HL-60/S4 treated with phorbol 12-myristate 13-acetate at 8.2 ng/mL for 4 days and 3 days (cell line): ENCODE measurements around the gene PLEKHS1.
"Not testable (repeated sequence)": the region's sequence is repeated elsewhere in the genome, so short reads cannot be mapped to it uniquely, and the experiment has no call there.

Experiments
- in situ Hi-C: fragments of 300-500 bp; cut with MboI; formaldehyde crosslinking; loops from 2 replicates; pipeline ENCODE4 v1.15.0; 2022; ENCODE audit warnings: low sequenced_read_pairs

PLEKHS1 gene

DNA sequence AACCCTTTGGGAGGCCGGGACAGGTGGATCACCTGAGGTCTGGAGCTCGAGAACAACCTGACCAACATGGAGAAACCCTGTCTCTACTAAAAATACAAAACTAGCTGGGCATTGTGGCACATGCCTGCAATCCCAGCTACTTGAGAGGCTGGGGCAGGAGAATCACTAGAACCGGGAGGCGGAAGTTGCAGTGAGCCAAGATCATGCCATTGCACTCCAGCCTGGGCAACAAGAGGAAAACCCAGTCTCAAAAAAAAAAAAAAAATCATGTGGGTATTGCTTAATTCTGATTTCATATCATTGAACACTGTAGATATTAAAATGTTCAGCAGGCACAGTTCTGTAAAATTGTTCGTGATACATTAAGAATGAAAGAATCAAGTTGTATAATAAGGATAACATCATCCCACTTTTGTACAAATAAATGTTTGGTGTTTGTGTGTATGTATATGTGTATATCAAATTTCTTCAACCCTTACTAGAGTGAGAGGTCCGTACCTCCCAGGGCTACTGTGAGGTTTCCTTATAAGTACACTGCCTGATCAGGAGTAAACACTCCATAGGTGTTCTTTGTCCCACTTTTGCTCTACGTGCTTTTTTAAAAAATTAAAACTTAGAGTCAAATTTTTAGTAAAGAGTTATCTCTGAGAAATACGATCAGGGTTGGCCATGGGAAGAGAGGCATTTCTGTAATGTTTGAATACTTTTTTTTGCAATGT is 31.7 kb downstream of the PLEKHS1 start:
- in situ Hi-C loops = no loop called here

DNA sequence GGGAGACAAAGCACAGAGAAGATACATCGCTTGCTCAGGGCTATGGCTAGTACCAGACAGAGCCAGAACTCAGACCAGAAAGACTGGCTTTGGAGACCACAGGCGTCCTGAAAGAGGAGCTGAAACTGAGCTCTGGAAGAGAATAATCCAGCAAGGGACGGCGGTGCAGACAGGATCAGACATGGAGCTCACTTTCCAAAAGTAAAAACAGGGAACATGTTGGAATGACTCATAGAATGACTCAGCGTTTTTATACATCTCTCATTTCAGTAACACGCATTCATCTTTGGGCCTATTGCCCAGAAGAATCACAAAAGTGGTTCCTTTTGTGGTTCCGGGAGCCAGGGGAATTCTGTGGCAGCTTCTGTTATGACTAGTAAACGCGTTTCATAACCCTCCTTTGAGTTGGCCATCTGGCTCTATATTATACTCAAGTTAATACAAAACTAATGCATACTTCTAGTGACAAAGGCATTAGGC is 37.2 kb downstream of the PLEKHS1 start:
- in situ Hi-C loops = no loop called here

DNA sequence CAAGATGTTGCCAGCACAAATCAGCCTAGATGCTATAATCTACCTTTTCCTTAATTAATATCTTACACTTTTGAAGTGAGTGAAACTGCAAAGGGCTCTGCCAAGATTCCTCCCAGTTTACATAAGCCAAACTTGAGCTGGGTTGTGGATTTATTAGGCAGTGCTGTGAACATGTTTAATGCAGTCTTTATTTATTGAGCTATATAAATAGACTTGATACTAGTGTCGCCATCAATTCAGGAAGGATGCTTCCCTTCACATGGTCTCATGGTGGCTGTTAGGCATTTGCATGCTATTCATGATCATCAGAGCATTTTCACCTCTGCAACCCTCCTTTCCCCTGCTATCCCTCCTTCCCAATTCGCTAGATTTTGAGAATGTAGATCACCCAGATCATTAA is 40.2 kb downstream of the PLEKHS1 start:
- in situ Hi-C loops = no loop called here

DNA sequence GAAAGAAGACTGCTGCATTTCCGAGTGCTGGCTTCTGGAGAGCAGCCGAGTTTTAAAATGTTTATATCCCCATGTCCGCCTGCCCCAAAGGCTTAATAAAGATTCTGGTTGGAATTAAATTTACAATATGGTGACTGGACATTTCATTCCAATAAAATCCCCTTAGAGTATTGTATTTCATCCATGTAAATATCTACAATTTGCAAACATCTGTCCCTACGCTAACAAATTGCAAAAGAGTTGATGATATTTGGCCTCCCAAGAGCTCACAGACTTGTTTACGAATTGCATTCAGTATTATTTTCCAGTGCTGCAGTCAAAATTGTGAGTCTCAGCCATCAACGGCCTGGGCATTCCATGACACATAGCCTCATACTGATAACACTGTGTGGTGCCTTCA is 50.1 kb downstream of the PLEKHS1 start:
- in situ Hi-C loops = no loop called here

DNA sequence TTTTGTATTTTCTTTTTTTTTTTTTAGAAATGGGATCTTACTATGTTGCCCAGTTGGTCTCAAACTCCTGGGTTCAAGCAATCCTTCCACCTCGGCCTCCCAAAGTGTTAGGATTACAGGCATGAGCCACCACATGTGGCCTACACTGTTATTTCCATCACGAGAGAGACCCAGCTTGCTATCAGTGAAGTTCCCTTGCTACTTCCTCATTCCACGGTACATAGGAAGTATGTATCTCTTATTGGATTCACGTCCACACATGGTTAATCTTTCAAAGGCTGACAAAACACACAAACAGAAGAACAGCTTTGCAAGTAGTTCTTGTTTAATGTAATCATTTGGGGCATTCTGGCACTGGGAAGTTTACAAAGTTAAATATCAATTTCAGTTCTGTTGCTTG is 51.5 kb downstream of the PLEKHS1 start:
- in situ Hi-C loops = no loop called here

DNA sequence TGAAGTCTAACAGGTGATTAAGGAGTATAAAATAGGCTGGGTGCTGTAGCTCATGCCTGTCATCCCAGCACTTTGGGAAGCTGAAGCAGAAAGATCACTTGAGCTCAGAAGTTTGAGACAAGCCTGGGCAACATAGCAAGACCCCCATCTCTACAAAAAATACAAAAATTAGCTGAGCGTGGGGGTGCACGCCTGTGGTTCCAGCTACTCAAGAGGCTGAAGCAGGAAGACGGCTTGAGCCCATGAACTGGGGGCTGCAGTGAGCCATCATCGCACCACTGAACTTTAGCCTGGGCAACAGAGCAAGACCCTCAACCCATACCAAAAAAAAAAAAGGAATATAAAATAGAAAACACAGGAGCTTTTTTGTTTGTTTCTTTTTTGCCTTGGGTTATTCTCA is 55.0 kb downstream of the PLEKHS1 start:
- in situ Hi-C loops = no loop called here

DNA sequence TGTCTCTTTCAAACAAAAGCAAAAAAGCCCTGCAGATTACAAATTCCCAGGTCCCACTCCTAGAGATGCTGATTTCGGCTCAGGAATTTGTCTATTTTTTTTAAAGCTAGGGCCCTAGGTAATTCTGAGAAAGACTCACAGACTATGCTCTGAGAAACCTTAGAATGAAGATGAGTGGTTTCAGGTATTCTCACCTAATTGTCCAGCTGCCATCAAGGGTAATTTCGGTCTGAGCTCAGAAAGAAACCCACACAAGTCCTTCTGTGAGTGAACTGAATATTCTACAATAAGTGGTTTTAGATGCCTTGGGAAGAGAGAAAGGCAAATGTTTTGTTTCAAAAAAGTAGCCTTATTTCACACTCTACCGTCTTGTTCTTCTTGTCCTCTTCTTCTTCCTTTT is 56.7 kb downstream of the PLEKHS1 start:
- in situ Hi-C loops = no loop called here

GRCh38 chr10:113814700-113815099 is 63.2 kb downstream of the PLEKHS1 start:
- in situ Hi-C loops = not testable (repeated sequence)

GRCh38 chr10:113819989-113820388 is 68.5 kb downstream of the PLEKHS1 start:
- in situ Hi-C loops = no loop called here

DNA sequence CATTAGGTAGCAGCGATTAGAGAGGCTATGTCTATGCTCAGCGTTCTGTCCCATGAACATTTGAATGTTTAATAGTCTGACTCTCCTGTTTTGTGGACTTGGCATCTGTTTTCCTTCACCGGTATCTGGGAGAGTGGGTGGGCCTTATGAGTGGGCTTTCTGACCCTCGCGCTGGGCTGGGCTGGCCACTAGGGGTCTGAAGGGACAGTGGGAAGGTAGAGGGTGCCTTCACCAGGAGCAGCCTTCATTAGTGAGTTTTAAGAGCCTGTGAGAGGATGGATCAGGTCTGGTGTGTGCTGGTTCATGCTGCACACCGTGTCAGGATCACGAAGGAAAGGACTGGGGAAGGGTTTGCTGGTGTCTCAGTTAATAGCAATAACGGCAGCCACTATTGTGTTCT is 69.0 kb downstream of the PLEKHS1 start:
- in situ Hi-C loops = no loop called here

DNA sequence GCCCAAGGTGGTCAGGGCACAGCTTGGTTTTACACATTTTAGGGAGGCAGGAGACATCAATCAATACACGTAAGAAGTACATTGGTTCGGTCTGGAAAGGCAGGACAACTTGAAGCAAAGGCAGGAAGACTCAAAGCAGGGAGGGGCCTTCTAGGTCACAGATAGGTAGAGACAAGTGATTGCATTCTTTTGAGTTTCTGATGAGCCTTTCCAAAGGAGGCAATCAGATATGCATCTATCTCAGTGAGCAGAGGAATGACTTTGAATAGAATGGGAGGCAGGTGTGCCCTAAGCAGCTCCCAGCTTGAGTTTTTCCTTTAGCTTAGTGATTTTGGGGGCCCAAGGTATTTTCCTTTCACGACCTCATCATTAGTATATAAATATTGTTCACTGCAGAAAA is 69.8 kb downstream of the PLEKHS1 start:
- in situ Hi-C loops = not testable (repeated sequence)

- in situ Hi-C loops = no loop called here
Observed at GRCh38 chr10:113822174-113822573, 70.7 kb downstream of the PLEKHS1 start.

DNA sequence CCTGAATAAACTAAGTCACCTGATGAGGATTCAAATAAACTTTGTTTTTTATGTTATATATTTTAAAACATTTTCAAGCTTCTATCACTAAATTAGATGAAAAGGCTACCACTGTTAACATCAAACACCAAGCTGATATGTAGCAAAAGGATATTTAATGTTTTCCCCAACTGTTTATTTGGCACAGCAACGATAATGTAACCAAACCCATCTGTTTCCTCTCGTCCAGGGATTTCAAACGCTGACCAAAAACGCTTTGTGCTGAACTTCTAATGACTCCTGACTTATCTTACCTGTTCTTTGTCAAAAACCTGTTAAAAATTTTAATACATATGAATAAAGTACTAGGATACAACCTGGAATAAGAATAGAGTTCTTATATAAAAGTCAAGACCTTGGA is 71.9 kb downstream of the PLEKHS1 start:
- in situ Hi-C loops = no loop called here

DNA sequence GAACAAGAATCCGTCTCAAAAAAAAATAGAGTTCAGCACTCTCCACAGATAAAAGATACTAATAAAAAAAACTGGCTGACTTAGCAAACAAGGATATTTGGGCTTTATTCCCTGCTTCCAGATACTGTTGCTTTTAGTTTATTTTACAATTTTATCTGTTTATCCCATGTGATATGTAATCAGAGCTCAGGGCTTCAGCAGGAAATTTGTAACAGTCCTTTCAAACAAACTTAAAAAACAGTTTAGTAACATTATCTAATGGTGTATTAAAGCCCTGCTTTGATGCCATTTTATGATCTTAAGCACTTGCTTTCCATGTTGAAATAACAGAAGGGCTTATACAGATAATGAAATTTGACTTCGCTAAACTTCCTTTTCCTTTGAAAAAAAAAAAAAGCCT is 74.3 kb downstream of the PLEKHS1 start:
- in situ Hi-C loops = no loop called here

- in situ Hi-C loops = not testable (repeated sequence)
Observed at GRCh38 chr10:113828567-113828966, 77.1 kb downstream of the PLEKHS1 start.
